WTC11 (cell line): Measurements from ENCODE around the gene GABRG3. TPM values are rescaled to one million over a fixed set of nuclear protein-coding genes. Genes with fewer than 3 reads are reported as not detected.

Source experiments
- ATAC-seq: fragments of 200-7000 bp; cut with Tn5 transposase; 2 replicates; pipeline ENCODE4 v1.10.0; 2021; ENCODE audit warnings: mild to moderate bottlenecking, moderate library complexity
- CTCF ChIA-PET: fragments of 300-600 bp; sonication (Branson Sonifier 250); formaldehyde crosslinking; loops from one replicate; lab custom pipeline; 2021; ENCODE audit warnings: antibody characterized with exemption; lab: Charles Lee
- POLR2A ChIA-PET: fragments of 350-600 bp; sonication (Branson Sonifier 250); formaldehyde crosslinking; loops from one replicate; lab custom pipeline; 2021; ENCODE audit warnings: antibody characterized with exemption; lab: Charles Lee
- DNase-seq: peaks from one replicate; pipeline ENCODE4 v3.0.0; 2021; ENCODE audit warnings: low spot score
- H3K27ac Mint-ChIP-seq: 2 replicates; pipeline ENCODE4 v1.8.0; 2021; ENCODE audit warnings: mixed read lengths
- H3K27me3 Mint-ChIP-seq: 2 replicates; pipeline ENCODE4 v1.8.0; 2021; ENCODE audit warnings: low read depth, mild to moderate bottlenecking, moderate library complexity, mixed read lengths
- H3K36me3 Mint-ChIP-seq: 2 replicates; pipeline ENCODE4 v1.8.0; 2021; ENCODE audit warnings: mixed read lengths
- H3K4me1 Mint-ChIP-seq: 2 replicates; pipeline ENCODE4 v1.8.0; 2022; ENCODE audit warnings: mixed read lengths
- H3K4me3 Mint-ChIP-seq: 2 replicates; pipeline ENCODE4 v1.8.0; 2021; ENCODE audit warnings: mild to moderate bottlenecking, moderate library complexity, mixed read lengths
- H3K9me3 Mint-ChIP-seq: 2 replicates; pipeline ENCODE4 v1.8.0; 2021; ENCODE audit warnings: mixed read lengths
- CREB1 ChIP-seq: sonication (generic); formaldehyde crosslinking; IDR thresholded peaks from 2 replicates; pipeline ENCODE4 v1.8.0; 2023; ENCODE audit warnings: mild to moderate bottlenecking, missing genetic modification reagents
- EMX1 ChIP-seq: fragments of 250-450 bp; sonication (Bioruptor Pico); IDR thresholded peaks from 2 replicates; pipeline ENCODE4 v1.8.0; 2021; ENCODE audit warnings: mild to moderate bottlenecking
- ETV6 ChIP-seq: sonication (generic); formaldehyde crosslinking; IDR thresholded peaks from 2 replicates; pipeline ENCODE4 v1.8.1; 2022; ENCODE audit warnings: mild to moderate bottlenecking, missing genetic modification reagents
- FOXK1 ChIP-seq: sonication (generic); formaldehyde crosslinking; IDR thresholded peaks from 2 replicates; pipeline ENCODE4 v1.8.0; 2022; ENCODE audit warnings: mild to moderate bottlenecking, moderate library complexity, missing genetic modification reagents
- GABPB1 ChIP-seq: sonication (generic); formaldehyde crosslinking; IDR thresholded peaks from 2 replicates; pipeline ENCODE4 v1.8.1; 2023; ENCODE audit warnings: mild to moderate bottlenecking, missing genetic modification reagents
- HMGXB4 ChIP-seq: sonication (generic); formaldehyde crosslinking; IDR thresholded peaks from 2 replicates; pipeline ENCODE4 v1.8.1; 2023; ENCODE audit warnings: mild to moderate bottlenecking, moderate library complexity, missing genetic modification reagents
- JUN ChIP-seq: sonication (generic); formaldehyde crosslinking; IDR thresholded peaks from 2 replicates; pipeline ENCODE4 v1.8.0; 2023; ENCODE audit warnings: mild to moderate bottlenecking, missing genetic modification reagents
- NR1H2 ChIP-seq: sonication (generic); formaldehyde crosslinking; IDR thresholded peaks from 2 replicates; pipeline ENCODE4 v1.9.0; 2021; ENCODE audit warnings: mild to moderate bottlenecking, moderate library complexity, missing genetic modification reagents
- SOX15 ChIP-seq: fragments of 250-450 bp; sonication (Bioruptor Pico); IDR thresholded peaks from 2 replicates; pipeline ENCODE4 v1.9.0; 2021; ENCODE audit warnings: mild to moderate bottlenecking
- STAT6 ChIP-seq: sonication (generic); formaldehyde crosslinking; conservative IDR thresholded peaks from 2 replicates; pipeline ENCODE4 v1.8.1; 2023; ENCODE audit warnings: mild to moderate bottlenecking, low read depth, missing genetic modification reagents, moderate library complexity
- TEAD4 ChIP-seq: sonication (generic); formaldehyde crosslinking; IDR thresholded peaks from 2 replicates; pipeline ENCODE4 v1.8.0; 2022; ENCODE audit warnings: mild to moderate bottlenecking, missing genetic modification reagents
- ZNF263 ChIP-seq: sonication (generic); formaldehyde crosslinking; IDR thresholded peaks from 2 replicates; pipeline ENCODE4 v1.8.1; 2022; ENCODE audit warnings: low read depth, mild to moderate bottlenecking, moderate library complexity, missing genetic modification reagents
- ZNF317 ChIP-seq: sonication (generic); formaldehyde crosslinking; IDR thresholded peaks from 2 replicates; pipeline ENCODE4 v1.8.1; 2023; ENCODE audit warnings: low read depth, mild to moderate bottlenecking, moderate library complexity, missing genetic modification reagents, borderline replicate concordance
- ZNF396 ChIP-seq: fragments of 250-450 bp; sonication (Bioruptor Pico); IDR thresholded peaks from 2 replicates; pipeline ENCODE4 v1.8.0; 2021; ENCODE audit warnings: mild to moderate bottlenecking, moderate library complexity, borderline replicate concordance
- ZNF423 ChIP-seq: fragments of 250-450 bp; sonication (Bioruptor Pico); IDR thresholded peaks from 2 replicates; pipeline ENCODE4 v2.1.2; 2022; ENCODE audit warnings: mild to moderate bottlenecking, moderate library complexity
- total RNA-seq: library from RNA; stranded (reverse); gene quantifications from 3 replicates; pipeline ENCODE4 v1.2.3, GENCODE V29; 2021
- TF ChIP-seq, protein P1 (sequence below): sonication (generic); formaldehyde crosslinking; IDR thresholded peaks from 2 replicates; pipeline ENCODE4 v1.8.1; 2023; ENCODE audit warnings: mild to moderate bottlenecking, missing genetic modification reagents

GABRG3 gene
- total RNA-seq, 1 experiment from 2014 or later, result 0.72 TPM

DNA sequence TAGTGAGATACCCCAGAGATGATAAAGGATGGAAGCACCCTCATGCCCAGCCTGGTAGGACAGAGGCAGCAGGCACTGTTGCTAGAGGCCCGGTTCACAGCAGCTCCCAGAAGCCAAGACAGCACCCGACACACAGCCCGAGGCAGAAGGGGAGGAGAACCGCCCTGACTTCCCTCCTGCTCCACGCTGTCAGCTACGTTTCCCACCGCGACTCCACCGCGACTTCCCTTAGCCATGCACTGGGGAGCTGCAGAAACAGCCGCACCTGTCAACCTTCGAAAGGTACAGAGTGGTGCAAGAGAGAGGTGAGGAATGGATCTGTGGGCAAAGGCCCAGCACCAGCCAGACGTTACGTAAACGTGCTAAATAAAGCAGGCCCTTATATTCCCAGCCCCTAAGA, 529.2 kb downstream of the GABRG3 start:
- Mint-ChIP-seq H3K4me3 (no peak overlapping the region), H3K36me3 (no peaks in the 10 kb centered on the region; the same call in 1 of the 2 replicates), H3K4me1 (peaks cover 29% of the 10 kb centered on the region)
- no peak for ATAC-seq
- TF ChIP-seq NR1H2 (no peak), SOX15 (CRISPR knock-in tag) (no peak), ZNF317 (no peak), HMGXB4 (no peak), ZNF263 (no peak), STAT6 (no peak), CREB1 (CRISPR knock-in tag) (no peak), EMX1 (CRISPR knock-in tag) (no peak)
- TF ChIP-seq, all 79 proteins: peak for 0
- Mint-ChIP-seq H3K27ac (no peak overlapping the region; the same call in 1 of the 2 replicates), H3K9me3 (peaks cover 7% of the 10 kb centered on the region), H3K27me3 (no peaks in the 10 kb centered on the region)
- POLR2A ChIA-PET, result no interaction called here
- DNase-seq, result no peak
- CTCF ChIA-PET, result no interaction called here

DNA sequence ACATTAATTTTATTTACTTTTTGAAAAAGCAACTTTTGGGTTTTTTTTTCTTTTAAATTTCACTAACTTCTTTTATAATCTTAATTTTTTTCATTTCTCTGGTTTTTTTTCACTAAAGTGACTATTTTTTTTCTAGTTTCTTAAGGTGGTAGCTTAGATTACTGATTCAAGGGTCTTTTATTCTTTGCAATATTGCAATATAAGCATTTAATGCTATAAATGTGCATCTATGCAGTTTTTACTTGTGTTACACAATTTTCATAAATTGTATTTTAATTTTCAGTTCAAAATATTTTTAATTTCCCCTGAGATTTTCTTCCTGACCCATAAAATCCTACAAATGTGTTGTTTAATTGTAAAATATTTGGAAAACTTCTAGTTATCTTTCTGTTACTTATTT, 535.8 kb downstream of the GABRG3 start:
- no peak for TF ChIP-seq FOXK1 (CRISPR knock-in tag)
- TF ChIP-seq, protein P1, sequence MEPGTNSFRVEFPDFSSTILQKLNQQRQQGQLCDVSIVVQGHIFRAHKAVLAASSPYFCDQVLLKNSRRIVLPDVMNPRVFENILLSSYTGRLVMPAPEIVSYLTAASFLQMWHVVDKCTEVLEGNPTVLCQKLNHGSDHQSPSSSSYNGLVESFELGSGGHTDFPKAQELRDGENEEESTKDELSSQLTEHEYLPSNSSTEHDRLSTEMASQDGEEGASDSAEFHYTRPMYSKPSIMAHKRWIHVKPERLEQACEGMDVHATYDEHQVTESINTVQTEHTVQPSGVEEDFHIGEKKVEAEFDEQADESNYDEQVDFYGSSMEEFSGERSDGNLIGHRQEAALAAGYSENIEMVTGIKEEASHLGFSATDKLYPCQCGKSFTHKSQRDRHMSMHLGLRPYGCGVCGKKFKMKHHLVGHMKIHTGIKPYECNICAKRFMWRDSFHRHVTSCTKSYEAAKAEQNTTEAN (CRISPR knock-in tag), result no peak
- H3K27ac Mint-ChIP-seq, result no peak overlapping the region
- H3K4me1 Mint-ChIP-seq, result peaks cover 3% of the 10 kb centered on the region
- ChIA-PET POLR2A (no interaction called here), CTCF (no interaction called here)
- H3K9me3 Mint-ChIP-seq, result peaks cover 40% of the 10 kb centered on the region
- H3K4me3 Mint-ChIP-seq, result no peak overlapping the region
- H3K27me3 Mint-ChIP-seq, result no peaks in the 10 kb centered on the region
- ATAC-seq (no peak), DNase-seq (no peak)
- H3K36me3 Mint-ChIP-seq, result peaks cover 35% of the 10 kb centered on the region

DNA sequence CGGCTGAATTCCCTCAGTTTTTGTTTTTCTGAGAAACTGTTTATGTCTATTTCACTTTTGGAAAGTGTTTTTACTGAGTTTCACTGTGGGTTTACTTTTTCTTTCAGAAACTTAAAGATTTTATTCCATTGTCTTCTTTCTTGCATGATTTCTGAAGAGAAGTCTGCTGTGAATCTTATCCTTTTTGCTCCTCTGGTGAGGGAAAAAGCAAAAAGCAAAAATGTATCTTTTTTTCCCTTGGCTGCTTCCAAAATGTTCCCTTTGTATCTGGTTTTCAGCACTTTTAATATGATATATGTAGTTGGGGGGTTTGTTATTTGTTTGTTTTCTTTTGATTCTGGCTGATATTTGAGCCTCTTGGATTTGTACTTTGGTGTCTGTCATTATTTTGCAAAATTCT, 538.0 kb downstream of the GABRG3 start:
- no peak for DNase-seq
- H3K4me1 Mint-ChIP-seq, result peaks cover 13% of the 10 kb centered on the region
- no peak for ATAC-seq
- peaks cover 52% of the 10 kb centered on the region for H3K9me3 Mint-ChIP-seq
- peaks cover 36% of the 10 kb centered on the region for H3K36me3 Mint-ChIP-seq
- no peak overlapping the region for H3K4me3 Mint-ChIP-seq
- TF ChIP-seq EMX1 (CRISPR knock-in tag), result no peak
- TF ChIP-seq TEAD4, result no peak
- no peak for TF ChIP-seq JUN (CRISPR knock-in tag)
- TF ChIP-seq ZNF317, result peak; percentile 92
- ChIA-PET CTCF (no interaction called here), POLR2A (no interaction called here)
- H3K27ac Mint-ChIP-seq, result no peak overlapping the region
- peaks cover 3% of the 10 kb centered on the region; the same call in 1 of the 2 replicates for H3K27me3 Mint-ChIP-seq

- POLR2A ChIA-PET, result no interaction called here
- DNase-seq (no peak), ATAC-seq (peak; percentile 52)
- no peak for TF ChIP-seq ZNF396
- TF ChIP-seq ZNF423 (CRISPR knock-in tag), result peak; percentile 95
- TF ChIP-seq GABPB1 (CRISPR knock-in tag), result 0 out of 2 replicates have a peak, but pooled peaks have one; percentile 28
- no peak for TF ChIP-seq ETV6
- Mint-ChIP-seq H3K27ac (no peak overlapping the region), H3K4me3 (no peak overlapping the region), H3K4me1 (peaks cover 13% of the 10 kb centered on the region), H3K27me3 (peaks cover 3% of the 10 kb centered on the region; the same call in 1 of the 2 replicates), H3K9me3 (peaks cover 56% of the 10 kb centered on the region), H3K36me3 (peaks cover 36% of the 10 kb centered on the region)
- CTCF ChIA-PET, result interaction anchor here (1.8 kb wide), 1 partner anchor 15 kb away, joined by 4 read pairs; no protein-coding TSS in a partner anchor
Observed at GRCh38 chr15:27512281-27513001, 541.5 kb downstream of the GABRG3 start.
